Measurements from ENCODE around the gene WDR46.

Gene WDR46

GRCh38 chr6:33297956-33298772 is 9.1 kb upstream of the WDR46 start (continued):
- TF ChIP-seq ZNF768 (tag by site-specific recombination; IDR thresholded peaks at IDR 0.05) (peak; percentile 35; the same call in 1 of the 2 replicates), KLF9 (tag by site-specific recombination; IDR thresholded peaks at IDR 0.05; ENCODE audit: low read depth) (peak; percentile 24; the same call in 1 of the 2 replicates), FEZF1 (tag by site-specific recombination; IDR thresholded peaks at IDR 0.05) (no peak), BCL11A (tag by site-specific recombination; IDR thresholded peaks at IDR 0.05; ENCODE audit: low read depth) (0 out of 2 replicates have a peak, but pooled peaks have one; percentile 38), ZBTB7A (tag by site-specific recombination; IDR thresholded peaks at IDR 0.05; ENCODE audit: low read depth) (peak; percentile 62; the same call in 1 of the 2 replicates), ELK4 (IDR thresholded peaks at IDR 0.05; ENCODE audit: borderline replicate concordance, low read depth, low read length) (no peak), ZNF10 (tag by site-specific recombination; IDR thresholded peaks at IDR 0.05) (no peak), ZNF514 (tag by site-specific recombination; IDR thresholded peaks at IDR 0.05) (no peak), ZBTB10 (tag by site-specific recombination; IDR thresholded peaks at IDR 0.05) (no peak), ZFHX2 (tag by site-specific recombination; conservative IDR thresholded peaks at IDR 0.05) (peak; percentile 86), SP7 (tag by site-specific recombination; IDR thresholded peaks at IDR 0.05) (peak; percentile 43), HOXA7 (CRISPR knock-in tag; IDR thresholded peaks at IDR 0.05; ENCODE audit: borderline replicate concordance) (no peak), ZNF404 (tag by site-specific recombination; IDR thresholded peaks at IDR 0.05) (no peak), ZNF792 (tag by site-specific recombination; IDR thresholded peaks at IDR 0.05) (no peak), ZNF473 (tag by site-specific recombination; IDR thresholded peaks at IDR 0.05) (no peak), ZNF654 (tag by site-specific recombination; IDR thresholded peaks at IDR 0.05; ENCODE audit: low read depth) (no peak), ZNF791 (tag by site-specific recombination; IDR thresholded peaks at IDR 0.05) (no peak), SETDB1 (IDR thresholded peaks at IDR 0.05; ENCODE audit: insufficient read length, low read length) (no peak), ZXDB (tag by site-specific recombination; IDR thresholded peaks at IDR 0.05) (no peak), REPIN1 (tag by site-specific recombination; IDR thresholded peaks at IDR 0.05; ENCODE audit: low read depth) (no peak), ZNF366 (tag by site-specific recombination; conservative IDR thresholded peaks at IDR 0.05) (peak; percentile 53; the same call in 1 of the 2 replicates), ZNF302 (tag by site-specific recombination; IDR thresholded peaks at IDR 0.05; ENCODE audit: low read depth) (no peak), ZNF214 (tag by site-specific recombination; IDR thresholded peaks at IDR 0.05; ENCODE audit: borderline replicate concordance) (no peak), ZNF488 (tag by site-specific recombination; IDR thresholded peaks at IDR 0.05) (no peak), ZNF660 (tag by site-specific recombination; IDR thresholded peaks at IDR 0.05) (no peak), ZNF350 (tag by site-specific recombination; IDR thresholded peaks at IDR 0.05) (no peak), IKZF3 (tag by site-specific recombination; IDR thresholded peaks at IDR 0.05) (no peak), EGR2 (tag by site-specific recombination; IDR thresholded peaks at IDR 0.05; ENCODE audit: low read depth) (peak; percentile 70), ZFP69B (tag by site-specific recombination; IDR thresholded peaks at IDR 0.05) (0 out of 2 replicates have a peak, but pooled peaks have one; percentile 26)
- TF ChIP-seq, protein P1, sequence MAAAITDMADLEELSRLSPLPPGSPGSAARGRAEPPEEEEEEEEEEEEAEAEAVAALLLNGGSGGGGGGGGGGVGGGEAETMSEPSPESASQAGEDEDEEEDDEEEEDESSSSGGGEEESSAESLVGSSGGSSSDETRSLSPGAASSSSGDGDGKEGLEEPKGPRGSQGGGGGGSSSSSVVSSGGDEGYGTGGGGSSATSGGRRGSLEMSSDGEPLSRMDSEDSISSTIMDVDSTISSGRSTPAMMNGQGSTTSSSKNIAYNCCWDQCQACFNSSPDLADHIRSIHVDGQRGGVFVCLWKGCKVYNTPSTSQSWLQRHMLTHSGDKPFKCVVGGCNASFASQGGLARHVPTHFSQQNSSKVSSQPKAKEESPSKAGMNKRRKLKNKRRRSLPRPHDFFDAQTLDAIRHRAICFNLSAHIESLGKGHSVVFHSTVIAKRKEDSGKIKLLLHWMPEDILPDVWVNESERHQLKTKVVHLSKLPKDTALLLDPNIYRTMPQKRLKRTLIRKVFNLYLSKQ (tag by site-specific recombination; IDR thresholded peaks at IDR 0.05; ENCODE audit: borderline replicate concordance), result no peak
- TF ChIP-seq, protein P2, sequence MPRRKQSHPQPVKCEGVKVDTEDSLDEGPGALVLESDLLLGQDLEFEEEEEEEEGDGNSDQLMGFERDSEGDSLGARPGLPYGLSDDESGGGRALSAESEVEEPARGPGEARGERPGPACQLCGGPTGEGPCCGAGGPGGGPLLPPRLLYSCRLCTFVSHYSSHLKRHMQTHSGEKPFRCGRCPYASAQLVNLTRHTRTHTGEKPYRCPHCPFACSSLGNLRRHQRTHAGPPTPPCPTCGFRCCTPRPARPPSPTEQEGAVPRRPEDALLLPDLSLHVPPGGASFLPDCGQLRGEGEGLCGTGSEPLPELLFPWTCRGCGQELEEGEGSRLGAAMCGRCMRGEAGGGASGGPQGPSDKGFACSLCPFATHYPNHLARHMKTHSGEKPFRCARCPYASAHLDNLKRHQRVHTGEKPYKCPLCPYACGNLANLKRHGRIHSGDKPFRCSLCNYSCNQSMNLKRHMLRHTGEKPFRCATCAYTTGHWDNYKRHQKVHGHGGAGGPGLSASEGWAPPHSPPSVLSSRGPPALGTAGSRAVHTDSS (tag by site-specific recombination; IDR thresholded peaks at IDR 0.05), result peak; percentile 88
- TF ChIP-seq, protein P3, sequence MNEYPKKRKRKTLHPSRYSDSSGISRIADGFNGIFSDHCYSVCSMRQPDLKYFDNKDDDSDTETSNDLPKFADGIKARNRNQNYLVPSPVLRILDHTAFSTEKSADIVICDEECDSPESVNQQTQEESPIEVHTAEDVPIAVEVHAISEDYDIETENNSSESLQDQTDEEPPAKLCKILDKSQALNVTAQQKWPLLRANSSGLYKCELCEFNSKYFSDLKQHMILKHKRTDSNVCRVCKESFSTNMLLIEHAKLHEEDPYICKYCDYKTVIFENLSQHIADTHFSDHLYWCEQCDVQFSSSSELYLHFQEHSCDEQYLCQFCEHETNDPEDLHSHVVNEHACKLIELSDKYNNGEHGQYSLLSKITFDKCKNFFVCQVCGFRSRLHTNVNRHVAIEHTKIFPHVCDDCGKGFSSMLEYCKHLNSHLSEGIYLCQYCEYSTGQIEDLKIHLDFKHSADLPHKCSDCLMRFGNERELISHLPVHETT (tag by site-specific recombination; IDR thresholded peaks at IDR 0.05), result no peak

Data from HEK293 (cell line).